Measurements from ENCODE around the gene CADPS.

GRCh38 chr3:62749130-62749529 is 126.1 kb downstream of the CADPS start:
- TF ChIP-seq SNAI2 (CRISPR knock-in tag; IDR thresholded peaks at IDR 0.05) (no peak), ZFP3 (CRISPR knock-in tag; IDR thresholded peaks at IDR 0.05) (no peak)
